OCI-LY3 (cell line): ENCODE measurements around the gene TAS2R19.

Source experiments
- H2AFZ ChIP-seq: fragments of 200-600, 300-600 bp; shearing (Covaris generic); 2 replicates; pipeline ENCODE4 v1.6.0; 2014; ENCODE audit warnings: antibody characterized with exemption, low read depth, low read length
- H3K27ac ChIP-seq: fragments of 200-600, 300-600 bp; sonication (generic); 2 replicates; pipeline ENCODE4 v1.5.1; 2014; ENCODE audit warnings: mild to moderate bottlenecking, low read length, moderate library complexity, mixed read lengths
- H3K27me3 ChIP-seq: fragments of 200-600, 300-600 bp; sonication (generic); 2 replicates; pipeline ENCODE4 v1.6.1; 2014; ENCODE audit warnings: low read depth, low read length, mixed read lengths
- H3K36me3 ChIP-seq: fragments of 200-600, 300-600 bp; sonication (generic); replicated peaks from 2 replicates; pipeline ENCODE3; 2014; ENCODE audit warnings: low read depth, low read length, mixed read lengths
- H3K4me1 ChIP-seq: fragments of 300-600, 200-600 bp; sonication (generic); 2 replicates; pipeline ENCODE4 v1.6.1; 2014; ENCODE audit warnings: low read length, mixed read lengths
- H3K4me2 ChIP-seq: fragments of 200-600, 300-600 bp; sonication (generic); 2 replicates; pipeline ENCODE4 v1.6.1; 2014; ENCODE audit warnings: low read length, mixed read lengths
- H3K4me3 ChIP-seq: fragments of 300-600, 200-600 bp; sonication (generic); 2 replicates; pipeline ENCODE4 v1.5.1; 2014; ENCODE audit warnings: antibody characterized with exemption, mild to moderate bottlenecking, low read length, moderate library complexity
- H3K79me2 ChIP-seq: fragments of 300-600, 200-600 bp; shearing (Covaris generic); 2 replicates; pipeline ENCODE4 v1.6.1; 2014; ENCODE audit warnings: mild to moderate bottlenecking, low read length, mixed read lengths
- H3K9ac ChIP-seq: fragments of 300-600, 200-600 bp; shearing (Covaris generic); 2 replicates; pipeline ENCODE4 v1.6.0; 2014; ENCODE audit warnings: mild to moderate bottlenecking, low read length, moderate library complexity
- H3K9me3 ChIP-seq: fragments of 200-600, 300-600 bp; shearing (Covaris generic); 2 replicates; pipeline ENCODE4 v1.6.1; 2014; ENCODE audit warnings: low read length, mixed read lengths; ENCODE audit not compliant: insufficient read depth
- H4K20me1 ChIP-seq: fragments of 200-600, 300-600 bp; sonication (generic); 2 replicates; pipeline ENCODE4 v1.6.1; 2016; ENCODE audit warnings: low read length, mixed read lengths; ENCODE audit not compliant: insufficient read depth
- EZH2phosphoT487 ChIP-seq: fragments of 200-600 bp; shearing (Covaris generic); IDR thresholded peaks from 2 replicates; pipeline ENCODE4 v1.6.1; 2018; ENCODE audit warnings: antibody characterized with exemption, mixed run types, low read depth
- TF ChIP-seq, protein P1 (sequence below): fragments of 200-600, 300-600 bp; sonication (generic); IDR thresholded peaks from 2 replicates; pipeline ENCODE4 v1.5.1; 2014; ENCODE audit warnings: antibody characterized with exemption, low read length, low read depth

The TAS2R19 gene

GRCh38 chr12:11014234-11014633 lies 8.2 kb downstream of the TAS2R19 start:
- Histone ChIP-seq H3K27ac (no peak overlapping the region), H3K27me3 (no peaks in the 10 kb centered on the region), H3K4me2 (no peak overlapping the region), H3K79me2 (no peaks in the 10 kb centered on the region), H2AFZ (no peak overlapping the region), H3K4me1 (no peaks in the 10 kb centered on the region), H3K9ac (no peak overlapping the region), H3K36me3 (no peaks in the 10 kb centered on the region), H3K9me3 (no peaks in the 10 kb centered on the region), H4K20me1 (no peaks in the 10 kb centered on the region), H3K4me3 (no peak overlapping the region)
- TF ChIP-seq, protein P1, sequence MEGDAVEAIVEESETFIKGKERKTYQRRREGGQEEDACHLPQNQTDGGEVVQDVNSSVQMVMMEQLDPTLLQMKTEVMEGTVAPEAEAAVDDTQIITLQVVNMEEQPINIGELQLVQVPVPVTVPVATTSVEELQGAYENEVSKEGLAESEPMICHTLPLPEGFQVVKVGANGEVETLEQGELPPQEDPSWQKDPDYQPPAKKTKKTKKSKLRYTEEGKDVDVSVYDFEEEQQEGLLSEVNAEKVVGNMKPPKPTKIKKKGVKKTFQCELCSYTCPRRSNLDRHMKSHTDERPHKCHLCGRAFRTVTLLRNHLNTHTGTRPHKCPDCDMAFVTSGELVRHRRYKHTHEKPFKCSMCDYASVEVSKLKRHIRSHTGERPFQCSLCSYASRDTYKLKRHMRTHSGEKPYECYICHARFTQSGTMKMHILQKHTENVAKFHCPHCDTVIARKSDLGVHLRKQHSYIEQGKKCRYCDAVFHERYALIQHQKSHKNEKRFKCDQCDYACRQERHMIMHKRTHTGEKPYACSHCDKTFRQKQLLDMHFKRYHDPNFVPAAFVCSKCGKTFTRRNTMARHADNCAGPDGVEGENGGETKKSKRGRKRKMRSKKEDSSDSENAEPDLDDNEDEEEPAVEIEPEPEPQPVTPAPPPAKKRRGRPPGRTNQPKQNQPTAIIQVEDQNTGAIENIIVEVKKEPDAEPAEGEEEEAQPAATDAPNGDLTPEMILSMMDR, result no peak
- TF ChIP-seq EZH2phosphoT487, result no peak

- no peak for TF ChIP-seq EZH2phosphoT487
- TF ChIP-seq, protein P1, result no peak
- Histone ChIP-seq H4K20me1 (no peaks in the 10 kb centered on the region), H3K4me1 (no peaks in the 10 kb centered on the region), H3K4me2 (no peak overlapping the region), H3K27me3 (no peaks in the 10 kb centered on the region), H3K9ac (no peak overlapping the region), H2AFZ (no peak overlapping the region), H3K9me3 (no peaks in the 10 kb centered on the region), H3K27ac (no peak overlapping the region), H3K79me2 (no peaks in the 10 kb centered on the region), H3K36me3 (no peaks in the 10 kb centered on the region), H3K4me3 (no peak overlapping the region)
Measured at GRCh38 chr12:11007608-11008007, 14.8 kb downstream of the TAS2R19 start.

DNA sequence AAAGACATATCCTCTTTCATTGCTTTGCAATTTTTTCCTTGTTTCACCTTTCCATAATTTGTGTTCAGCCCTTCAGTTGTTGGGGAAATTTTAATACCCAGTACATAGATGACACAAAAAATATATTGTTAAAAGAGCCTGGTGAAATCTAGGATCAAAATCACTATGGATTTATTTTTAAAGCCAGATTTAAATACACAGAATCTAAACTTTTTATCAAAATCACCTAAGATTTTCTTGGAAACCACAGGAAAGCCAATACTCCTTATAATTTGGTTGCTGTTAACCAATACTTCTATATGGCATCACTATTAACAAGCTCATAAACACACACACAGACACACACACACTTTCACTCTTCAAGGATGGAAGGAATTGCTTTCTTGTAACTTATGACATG lies 24.2 kb downstream of the TAS2R19 start, which contains the start of gene TAS2R20:
TAS2R20 (minus strand) TSS at position 101 of the 400 bp plus-strand sequence. CDS start 429 bp downstream, outside the sequence.
- H3K9ac ChIP-seq, result no peak within 1 kb of the TSS
- H3K4me2 ChIP-seq, result no peak within 1 kb of the TSS
- H3K79me2 ChIP-seq, result no peaks in the 10 kb centered on the region
- no peak within 1 kb of the TSS for H3K4me3 ChIP-seq
- H4K20me1 ChIP-seq, result no peaks in the 10 kb centered on the region
- H3K4me1 ChIP-seq, result no peaks in the 10 kb centered on the region
- no peak within 1 kb of the TSS for H3K27ac ChIP-seq
- no peaks in the 10 kb centered on the region for H3K9me3 ChIP-seq
- no peak within 1 kb of the TSS for H2AFZ ChIP-seq
- peaks cover 4% of the 10 kb centered on the region for H3K36me3 ChIP-seq
- no peak for TF ChIP-seq EZH2phosphoT487
- TF ChIP-seq, protein P1, result no peak
- H3K27me3 ChIP-seq, result no peaks in the 10 kb centered on the region

DNA sequence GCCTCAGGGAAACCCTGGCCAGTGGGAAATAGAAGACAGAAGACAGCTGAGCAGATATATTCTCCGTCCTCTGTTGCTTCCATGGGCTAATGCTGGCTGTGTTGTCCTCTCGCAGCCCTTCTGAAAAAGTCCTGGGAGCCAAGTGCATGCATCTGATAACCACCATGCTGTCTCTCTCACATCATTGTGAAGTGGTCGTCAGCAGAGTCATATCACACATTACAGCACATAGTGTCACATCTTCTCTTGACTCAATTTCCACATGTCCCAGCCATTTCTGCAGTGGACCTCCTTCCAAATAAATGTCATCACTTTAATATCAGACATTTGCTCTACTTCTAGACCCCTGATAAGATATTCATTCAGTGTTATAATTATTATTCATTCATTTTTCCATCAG lies 28.1 kb downstream of the TAS2R19 start:
- Histone ChIP-seq H3K79me2 (no peaks in the 10 kb centered on the region), H3K9me3 (no peaks in the 10 kb centered on the region), H3K4me1 (no peaks in the 10 kb centered on the region), H3K27me3 (no peaks in the 10 kb centered on the region), H3K27ac (no peak overlapping the region), H2AFZ (no peak overlapping the region), H3K9ac (no peak overlapping the region), H4K20me1 (no peaks in the 10 kb centered on the region), H3K36me3 (peaks cover 7% of the 10 kb centered on the region), H3K4me2 (no peak overlapping the region), H3K4me3 (no peak overlapping the region)
- TF ChIP-seq, protein P1, result no peak
- TF ChIP-seq EZH2phosphoT487, result no peak
